ENCODE data around the gene GREB1L. TPM values are rescaled to one million over a fixed set of nuclear protein-coding genes. Genes with fewer than 3 reads are reported as not detected.

GREB1L gene
- total RNA-seq, 1 donor from 2014 or later = 16.2 TPM

- DNase-seq (ENCODE audit: low spot score) = no peak
- intact Hi-C loops (cut with DNase I) = no loop called here
Measured at GRCh38 chr18:21456428-21457178, 214.6 kb downstream of the GREB1L start.

GRCh38 chr18:21457179-21457535, 215.1 kb downstream of the GREB1L start:
- no peak for DNase-seq (ENCODE audit: low spot score)
- intact Hi-C loops (cut with DNase I) = no loop called here

- no peak for DNase-seq (ENCODE audit: low spot score)
- intact Hi-C loops (cut with DNase I) = no loop called here
Measured at GRCh38 chr18:21458310-21458709, 216.3 kb downstream of the GREB1L start.

- DNase-seq (ENCODE audit: low spot score) = no peak
- intact Hi-C loops (cut with DNase I) = no loop called here
Measured at GRCh38 chr18:21458788-21459187, 216.8 kb downstream of the GREB1L start.

GRCh38 chr18:21459706-21460286, 217.8 kb downstream of the GREB1L start:
- no peak for DNase-seq (ENCODE audit: low spot score)
- intact Hi-C loops (cut with DNase I) = no loop called here

- intact Hi-C loops (cut with DNase I) = no loop called here
- DNase-seq (ENCODE audit: low spot score) = no peak
Measured at GRCh38 chr18:21461460-21461859, 219.4 kb downstream of the GREB1L start.

GRCh38 chr18:21463718-21464117, 221.7 kb downstream of the GREB1L start:
- no peak for DNase-seq (ENCODE audit: low spot score)
- intact Hi-C loops (cut with DNase I) = no loop called here

- intact Hi-C loops (cut with DNase I) = no loop called here
- no peak for DNase-seq (ENCODE audit: low spot score)
Measured at GRCh38 chr18:21468514-21469164, 226.6 kb downstream of the GREB1L start.

- intact Hi-C loops (cut with DNase I) = no loop called here
- no peak for DNase-seq (ENCODE audit: low spot score)
Measured at GRCh38 chr18:21472741-21473140, 230.7 kb downstream of the GREB1L start.

GRCh38 chr18:21474621-21475020, 232.6 kb downstream of the GREB1L start:
- intact Hi-C loops (cut with DNase I) = no loop called here
- DNase-seq (ENCODE audit: low spot score) = no peak

- no peak for DNase-seq (ENCODE audit: low spot score)
- intact Hi-C loops (cut with DNase I) = no loop called here
Measured at GRCh38 chr18:21479721-21480120, 237.7 kb downstream of the GREB1L start.

- intact Hi-C loops (cut with DNase I) = no loop called here
- DNase-seq (ENCODE audit: low spot score) = no peak
Measured at GRCh38 chr18:21481739-21482138, 239.7 kb downstream of the GREB1L start.

GRCh38 chr18:21483051-21483450, 241.0 kb downstream of the GREB1L start:
- DNase-seq (ENCODE audit: low spot score) = no peak
- intact Hi-C loops (cut with DNase I) = no loop called here

GRCh38 chr18:21484851-21485636, 243.0 kb downstream of the GREB1L start:
- DNase-seq (ENCODE audit: low spot score) = no peak
- intact Hi-C loops (cut with DNase I) = no loop called here

GRCh38 chr18:21486905-21487437, 244.9 kb downstream of the GREB1L start:
- intact Hi-C loops (cut with DNase I) = no loop called here
- DNase-seq (ENCODE audit: low spot score) = no peak

GRCh38 chr18:21489119-21489750, 247.2 kb downstream of the GREB1L start:
- no peak for DNase-seq (ENCODE audit: low spot score)
- intact Hi-C loops (cut with DNase I) = no loop called here

GRCh38 chr18:21489919-21490495, 248.0 kb downstream of the GREB1L start:
- intact Hi-C loops (cut with DNase I) = no loop called here
- no peak for DNase-seq (ENCODE audit: low spot score)

GRCh38 chr18:21490748-21491147, 248.7 kb downstream of the GREB1L start:
- no peak for DNase-seq (ENCODE audit: low spot score)
- intact Hi-C loops (cut with DNase I) = no loop called here

GRCh38 chr18:21496277-21496835, 254.3 kb downstream of the GREB1L start:
- no peak for DNase-seq (ENCODE audit: low spot score)
- intact Hi-C loops (cut with DNase I) = no loop called here
